Osteoblast (primary cell): ENCODE results near the gene CRYM. TPM values are rescaled to one million over a fixed set of nuclear protein-coding genes. Genes with fewer than 3 reads are reported as not detected.

ENCODE experiments used
- DNase-seq: peaks from one replicate; pipeline ENCODE4 v3.0.0; 2011; ENCODE audit warnings: low spot score, mixed read lengths; ENCODE audit not compliant: insufficient read length; ENCODE audit errors: missing footprints
- H2AFZ ChIP-seq: 2 replicates; pipeline ENCODE4 v1.6.0; 2011; ENCODE audit warnings: mild to moderate bottlenecking, low read length
- H3K27ac ChIP-seq: 2 replicates; pipeline ENCODE4 v1.5.1; 2011; ENCODE audit warnings: mild to moderate bottlenecking, low read depth, low read length, moderate library complexity
- H3K27me3 ChIP-seq: 2 replicates; pipeline ENCODE4 v1.6.0; 2012; ENCODE audit warnings: mild to moderate bottlenecking, control low read depth, inconsistent platforms, low read length, moderate library complexity; ENCODE audit not compliant: insufficient read depth
- H3K36me3 ChIP-seq: 2 replicates; pipeline ENCODE4 v1.5.1; 2011; ENCODE audit warnings: mild to moderate bottlenecking, low read length, control low read depth, moderate library complexity; ENCODE audit not compliant: insufficient read depth
- H3K4me1 ChIP-seq: 2 replicates; pipeline ENCODE4 v1.5.1; 2011; ENCODE audit warnings: mild to moderate bottlenecking, low read length, control low read depth, moderate library complexity; ENCODE audit not compliant: insufficient read depth
- H3K4me2 ChIP-seq: 2 replicates; pipeline ENCODE4 v1.6.0; 2011; ENCODE audit warnings: mild to moderate bottlenecking, low read length; ENCODE audit not compliant: insufficient read depth
- H3K4me3 ChIP-seq: fragments of 200-600 bp; sonication (generic); 3 replicates; pipeline ENCODE4 v1.5.1; 2012; ENCODE audit warnings: mild to moderate bottlenecking, low read length, inconsistent platforms; ENCODE audit not compliant: insufficient read depth
- H3K79me2 ChIP-seq: 2 replicates; pipeline ENCODE4 v1.6.0; 2012; ENCODE audit warnings: mild to moderate bottlenecking, low read length, control low read depth, inconsistent platforms; ENCODE audit not compliant: insufficient read depth
- H3K9me3 ChIP-seq: 2 replicates; pipeline ENCODE4 v1.5.1; 2011; ENCODE audit warnings: low read depth, low read length, control low read depth
- H4K20me1 ChIP-seq: 2 replicates; pipeline ENCODE4 v1.6.0; 2012; ENCODE audit warnings: mild to moderate bottlenecking, low read length, control low read depth; ENCODE audit not compliant: insufficient read depth
- CTCF ChIP-seq: IDR thresholded peaks from 2 replicates; pipeline ENCODE4 v1.5.1; 2011; ENCODE audit warnings: mild to moderate bottlenecking, low read depth, low read length, moderate library complexity; ENCODE audit errors: extremely low read depth
- total RNA-seq: library from RNA; depleted of rRNA; stranded (reverse); fragments of >200 nt; gene quantifications from 2 replicates; pipeline ENCODE4 v1.2.3, GENCODE V29; 2012

CRYM gene
- total RNA-seq, 1 donor = 5.1 TPM

- no peak for DNase-seq
- TF ChIP-seq CTCF = no peak
- no peaks in the 10 kb centered on the region for H3K9me3 ChIP-seq
- no peak overlapping the region for H2AFZ ChIP-seq
- no peaks in the 10 kb centered on the region for H3K36me3 ChIP-seq
- H3K4me3 ChIP-seq = no peak overlapping the region
- H3K27me3 ChIP-seq = peaks cover 22% of the 10 kb centered on the region
- H4K20me1 ChIP-seq = no peaks in the 10 kb centered on the region
- no peaks in the 10 kb centered on the region for H3K4me1 ChIP-seq
- H3K79me2 ChIP-seq = no peaks in the 10 kb centered on the region
- H3K27ac ChIP-seq = no peak overlapping the region
- H3K4me2 ChIP-seq = no peak overlapping the region
These were observed 45.0 kb downstream of the CRYM start for GRCh38 chr16:21233045-21233520.

DNA sequence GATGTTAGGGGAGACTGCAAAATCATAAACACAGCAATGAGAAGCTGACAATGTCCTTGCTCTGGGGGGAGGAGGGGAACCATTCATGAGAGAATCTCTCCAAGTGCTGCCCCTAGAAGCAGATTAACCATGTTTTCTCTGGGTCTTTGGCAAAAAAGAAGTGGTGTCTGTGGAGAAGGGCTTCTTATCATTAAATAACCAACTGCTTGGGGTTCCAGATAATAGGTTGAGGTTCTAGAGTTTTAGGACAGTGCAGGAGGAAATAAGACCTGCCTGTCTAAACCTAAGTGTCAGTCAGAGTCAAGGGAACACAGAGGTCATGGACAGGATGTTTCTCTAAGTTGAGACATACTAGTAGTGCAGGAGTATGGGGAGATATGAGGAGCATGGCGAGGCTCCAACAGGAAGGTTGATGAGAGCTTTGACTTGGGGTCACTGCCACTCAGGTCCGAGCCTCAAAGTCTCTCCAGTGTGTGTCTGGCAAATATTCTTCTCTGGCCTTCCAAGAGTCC lies 49.7 kb downstream of the CRYM start:
- H3K27me3 ChIP-seq = peaks cover 50% of the 10 kb centered on the region
- no peak overlapping the region for H3K4me3 ChIP-seq
- no peaks in the 10 kb centered on the region for H3K36me3 ChIP-seq
- H3K9me3 ChIP-seq = no peaks in the 10 kb centered on the region
- no peak overlapping the region for H2AFZ ChIP-seq
- H4K20me1 ChIP-seq = no peaks in the 10 kb centered on the region
- DNase-seq = no peak
- no peak overlapping the region for H3K27ac ChIP-seq
- TF ChIP-seq CTCF = no peak
- no peaks in the 10 kb centered on the region for H3K4me1 ChIP-seq
- H3K79me2 ChIP-seq = no peaks in the 10 kb centered on the region
- no peak overlapping the region for H3K4me2 ChIP-seq

- Histone ChIP-seq H3K4me1 (no peaks in the 10 kb centered on the region), H2AFZ (no peak overlapping the region), H3K27me3 (peaks cover 51% of the 10 kb centered on the region), H3K4me2 (no peak overlapping the region), H3K36me3 (no peaks in the 10 kb centered on the region), H3K79me2 (no peaks in the 10 kb centered on the region), H3K9me3 (no peaks in the 10 kb centered on the region), H3K4me3 (no peak overlapping the region), H4K20me1 (no peaks in the 10 kb centered on the region), H3K27ac (no peak overlapping the region)
- no peak for DNase-seq
- no peak for TF ChIP-seq CTCF
These were observed 50.2 kb downstream of the CRYM start for GRCh38 chr16:21227866-21228265.

DNA sequence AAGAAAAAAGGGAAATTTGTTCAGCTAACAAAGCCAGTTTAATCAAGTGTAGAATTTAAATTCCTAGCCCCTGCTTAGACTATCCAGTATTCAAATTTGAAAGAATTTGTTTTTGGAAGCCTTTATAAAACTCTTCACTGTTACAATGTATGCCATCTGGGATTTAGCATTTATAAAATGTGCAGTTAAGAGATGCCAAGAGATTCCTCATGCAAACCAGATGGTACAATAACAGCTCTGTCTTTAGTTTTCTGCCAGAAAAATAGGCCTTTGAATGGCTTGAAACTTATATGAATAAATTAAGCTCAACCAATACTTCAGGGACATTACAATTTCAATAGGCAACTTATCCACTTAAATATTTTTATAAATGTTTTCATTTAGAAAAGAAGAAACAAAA lies 51.3 kb downstream of the CRYM start:
- H3K36me3 ChIP-seq = no peaks in the 10 kb centered on the region
- peaks cover 52% of the 10 kb centered on the region for H3K27me3 ChIP-seq
- TF ChIP-seq CTCF = no peak
- no peak overlapping the region for H3K4me2 ChIP-seq
- H3K9me3 ChIP-seq = no peaks in the 10 kb centered on the region
- H3K79me2 ChIP-seq = no peaks in the 10 kb centered on the region
- no peak overlapping the region for H3K4me3 ChIP-seq
- H2AFZ ChIP-seq = no peak overlapping the region
- no peak overlapping the region for H3K27ac ChIP-seq
- no peaks in the 10 kb centered on the region for H4K20me1 ChIP-seq
- DNase-seq = no peak
- no peaks in the 10 kb centered on the region for H3K4me1 ChIP-seq
